A549 (cell line): ENCODE results near the gene LATS2.

ENCODE experiments used
- EP300 ChIP-seq, 2 experiments: fragments of >200 bp; sonication (Bioruptor Twin); formaldehyde crosslinking; IDR thresholded peaks; 2 replicates in 1 of 2; 3 replicates in 1 of 2; pipeline ENCODE4 v1.6.1; 2016 to 2017
- HDAC2 ChIP-seq: fragments of 200-600 bp; sonication (generic); IDR thresholded peaks from 2 replicates; pipeline ENCODE4 v1.6.1; 2016
- JUN ChIP-seq, 2 experiments: fragments of >200 bp; sonication (Bioruptor Twin); formaldehyde crosslinking; IDR thresholded peaks; 2 replicates in 1 of 2; 3 replicates in 1 of 2; pipeline ENCODE4 v1.6.1; 2016 to 2017
- KDM5A ChIP-seq: fragments of 200-600 bp; sonication (generic); IDR thresholded peaks from 2 replicates; pipeline ENCODE4 v1.6.1; 2016; ENCODE audit warnings: antibody characterized with exemption, mild to moderate bottlenecking
- POLR2A ChIP-seq: IDR thresholded peaks from 2 replicates; pipeline ENCODE4 v1.6.1; 2012; ENCODE audit warnings: mild to moderate bottlenecking, low read length
- SMC3 ChIP-seq: fragments of >200 bp; sonication (Bioruptor Twin); formaldehyde crosslinking; IDR thresholded peaks from 3 replicates; pipeline ENCODE4 v1.6.1; 2018; ENCODE audit warnings: inconsistent platforms
- TFCP2L1 ChIP-seq: fragments of 250-450 bp; sonication (Bioruptor Pico); IDR thresholded peaks from 2 replicates; pipeline ENCODE4 v1.5.0; 2021; ENCODE audit warnings: mild to moderate bottlenecking
- TF ChIP-seq, protein P1 (sequence below): fragments of >200 bp; sonication (Bioruptor Twin); formaldehyde crosslinking; IDR thresholded peaks from 3 replicates; pipeline ENCODE4 v1.5.1; 2016
- TF ChIP-seq, protein P2 (sequence below): IDR thresholded peaks from 2 replicates; pipeline ENCODE4 v1.6.1; 2012

DNA sequence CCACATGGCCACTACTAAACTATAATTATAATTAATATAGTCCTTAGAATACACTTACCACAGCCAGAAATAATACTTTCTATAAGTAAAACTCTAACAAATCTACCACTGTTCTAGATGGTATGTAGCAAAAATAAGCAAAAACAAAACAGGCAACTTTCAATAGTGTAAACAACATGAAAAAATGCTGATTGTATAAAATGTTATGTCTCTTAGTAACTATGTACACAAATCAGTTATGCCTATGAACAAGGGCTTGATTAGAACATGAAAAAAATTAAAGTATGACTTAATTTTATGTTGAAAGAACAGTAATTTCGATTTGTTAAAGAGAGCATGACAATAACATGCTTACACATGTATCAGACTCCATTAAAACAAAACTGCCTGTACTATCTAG lies 60.7 kb downstream of the LATS2 start:
- no peak for TF ChIP-seq TFCP2L1 (CRISPR knock-in tag)
- no peak for TF ChIP-seq KDM5A
- TF ChIP-seq, protein P1, sequence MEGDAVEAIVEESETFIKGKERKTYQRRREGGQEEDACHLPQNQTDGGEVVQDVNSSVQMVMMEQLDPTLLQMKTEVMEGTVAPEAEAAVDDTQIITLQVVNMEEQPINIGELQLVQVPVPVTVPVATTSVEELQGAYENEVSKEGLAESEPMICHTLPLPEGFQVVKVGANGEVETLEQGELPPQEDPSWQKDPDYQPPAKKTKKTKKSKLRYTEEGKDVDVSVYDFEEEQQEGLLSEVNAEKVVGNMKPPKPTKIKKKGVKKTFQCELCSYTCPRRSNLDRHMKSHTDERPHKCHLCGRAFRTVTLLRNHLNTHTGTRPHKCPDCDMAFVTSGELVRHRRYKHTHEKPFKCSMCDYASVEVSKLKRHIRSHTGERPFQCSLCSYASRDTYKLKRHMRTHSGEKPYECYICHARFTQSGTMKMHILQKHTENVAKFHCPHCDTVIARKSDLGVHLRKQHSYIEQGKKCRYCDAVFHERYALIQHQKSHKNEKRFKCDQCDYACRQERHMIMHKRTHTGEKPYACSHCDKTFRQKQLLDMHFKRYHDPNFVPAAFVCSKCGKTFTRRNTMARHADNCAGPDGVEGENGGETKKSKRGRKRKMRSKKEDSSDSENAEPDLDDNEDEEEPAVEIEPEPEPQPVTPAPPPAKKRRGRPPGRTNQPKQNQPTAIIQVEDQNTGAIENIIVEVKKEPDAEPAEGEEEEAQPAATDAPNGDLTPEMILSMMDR: no peak
- no peak for TF ChIP-seq HDAC2
- TF ChIP-seq SMC3: no peak
- no peak for TF ChIP-seq POLR2A
- TF ChIP-seq, protein P2, sequence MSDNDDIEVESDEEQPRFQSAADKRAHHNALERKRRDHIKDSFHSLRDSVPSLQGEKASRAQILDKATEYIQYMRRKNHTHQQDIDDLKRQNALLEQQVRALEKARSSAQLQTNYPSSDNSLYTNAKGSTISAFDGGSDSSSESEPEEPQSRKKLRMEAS: no peak
- no peak for TF ChIP-seq JUN (IDR thresholded peaks at IDR 0.05)
- no peak for TF ChIP-seq EP300 (IDR thresholded peaks at IDR 0.05)
